ENCODE measurements around the gene ZDHHC1.

GRCh38 chr16:67396159-67397035 is 19.9 kb downstream of the ZDHHC1 start:
- TF ChIP-seq POLR2A (IDR thresholded peaks at IDR 0.05) (no peak), CTCF (IDR thresholded peaks at IDR 0.05) (no peak)

Measured in thyroid gland (tissue), 4 donors.